Measurements from ENCODE around the gene S100P. TPM values are rescaled to one million over a fixed set of nuclear protein-coding genes. Genes with fewer than 3 reads are reported as not detected.
"Not testable (repeated sequence)": the region's sequence is repeated elsewhere in the genome, so short reads cannot be mapped to it uniquely, and the experiment has no call there.

Gene S100P
- total RNA-seq = 0.07 TPM in 1 of 2 replicates, not detected in the other

GRCh38 chr4:6693231-6694176 is at the start of gene S100P:
TSS of gene S100P (plus strand) at chr4:6693878. CDS start at chr4:6693933, 55 bp downstream.
- DNase-seq (ENCODE audit: low read depth, low spot score) = no peak

- DNase-seq (ENCODE audit: low read depth, low spot score) = no peak
These were observed 48.7 kb upstream of the S100P start for GRCh38 chr4:6644792-6645530.

GRCh38 chr4:6647169-6647568 is 46.5 kb upstream of the S100P start:
- DNase-seq (ENCODE audit: low read depth, low spot score) = no peak

GRCh38 chr4:6647582-6648230 is 46.0 kb upstream of the S100P start:
- no peak for DNase-seq (ENCODE audit: low read depth, low spot score)

GRCh38 chr4:6649216-6649615 is 44.5 kb upstream of the S100P start:
- DNase-seq (ENCODE audit: low read depth, low spot score) = no peak

- DNase-seq (ENCODE audit: low read depth, low spot score) = not testable (repeated sequence)
These were observed 39.5 kb upstream of the S100P start for GRCh38 chr4:6654211-6654610.

GRCh38 chr4:6655291-6655690 is 38.4 kb upstream of the S100P start:
- DNase-seq (ENCODE audit: low read depth, low spot score) = not testable (repeated sequence)

GRCh38 chr4:6655924-6656323 is 37.8 kb upstream of the S100P start:
- DNase-seq (ENCODE audit: low read depth, low spot score) = no peak

DNA sequence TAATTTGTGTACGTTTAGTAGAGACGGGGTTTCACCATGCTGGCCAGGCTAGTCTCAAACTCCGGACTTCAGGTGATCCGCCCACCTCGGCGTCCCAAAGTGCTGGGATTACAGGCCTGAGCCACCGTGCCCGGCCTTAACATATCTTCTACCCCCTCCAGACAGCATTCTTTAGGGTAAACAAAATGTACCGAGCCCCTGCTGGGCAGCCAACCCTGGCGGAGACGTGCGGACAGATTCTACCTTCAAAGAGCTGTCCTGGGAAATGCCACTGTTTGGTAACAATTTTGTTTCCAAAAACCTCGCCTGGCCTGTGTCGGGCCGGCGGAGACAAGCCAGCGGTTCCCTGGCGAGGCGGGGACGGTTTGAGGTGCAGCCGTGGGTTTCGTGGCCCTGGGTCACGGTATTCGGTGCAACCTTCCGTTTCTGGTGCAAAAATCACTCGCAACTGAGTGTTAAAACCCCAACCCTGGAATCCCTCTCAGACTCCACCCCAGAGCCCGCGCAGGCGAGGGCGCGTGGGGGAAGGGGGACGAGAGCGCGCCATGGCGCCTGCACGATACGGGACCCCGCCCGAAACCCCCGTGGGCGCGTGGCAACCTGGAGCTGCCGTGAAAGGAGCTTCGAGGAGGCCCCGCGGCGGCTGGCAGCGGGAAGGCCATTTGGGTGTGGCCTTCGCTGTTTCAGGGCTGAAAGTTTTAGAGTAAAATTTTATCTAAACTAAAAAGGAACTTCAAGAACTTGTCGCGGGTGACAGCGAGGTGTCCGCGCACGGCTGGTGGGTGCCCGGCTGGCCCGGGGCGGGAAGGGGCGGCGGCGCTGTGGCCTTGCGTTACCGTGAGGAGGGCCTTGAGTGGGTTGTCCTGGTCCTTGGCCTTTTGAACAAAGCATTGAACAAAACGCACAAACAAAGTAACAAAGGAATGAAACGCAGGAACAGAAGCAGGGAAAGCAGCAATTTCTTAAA is 36.2 kb upstream of the S100P start:
- no peak for DNase-seq (ENCODE audit: low read depth, low spot score)

DNA sequence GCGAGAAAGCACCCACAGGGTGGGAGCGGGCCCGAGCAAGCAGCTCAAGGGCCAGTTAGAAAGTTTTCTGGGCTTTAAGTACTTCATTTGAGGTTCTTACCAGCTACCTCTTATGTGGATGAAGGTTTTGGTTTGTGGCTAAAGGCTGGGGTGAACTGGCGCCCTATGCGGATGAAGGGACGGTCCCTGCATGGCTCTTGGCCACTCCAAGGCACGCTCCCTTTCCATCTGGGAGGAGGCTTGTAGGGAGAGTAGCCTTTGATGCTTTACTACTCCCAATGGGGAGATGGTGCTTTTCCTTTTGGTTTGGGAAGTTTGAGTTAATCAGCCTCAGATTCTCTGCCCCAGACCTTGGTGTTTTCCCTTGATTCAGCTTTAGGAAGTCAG is 35.5 kb upstream of the S100P start:
- DNase-seq (ENCODE audit: low read depth, low spot score) = no peak

DNA sequence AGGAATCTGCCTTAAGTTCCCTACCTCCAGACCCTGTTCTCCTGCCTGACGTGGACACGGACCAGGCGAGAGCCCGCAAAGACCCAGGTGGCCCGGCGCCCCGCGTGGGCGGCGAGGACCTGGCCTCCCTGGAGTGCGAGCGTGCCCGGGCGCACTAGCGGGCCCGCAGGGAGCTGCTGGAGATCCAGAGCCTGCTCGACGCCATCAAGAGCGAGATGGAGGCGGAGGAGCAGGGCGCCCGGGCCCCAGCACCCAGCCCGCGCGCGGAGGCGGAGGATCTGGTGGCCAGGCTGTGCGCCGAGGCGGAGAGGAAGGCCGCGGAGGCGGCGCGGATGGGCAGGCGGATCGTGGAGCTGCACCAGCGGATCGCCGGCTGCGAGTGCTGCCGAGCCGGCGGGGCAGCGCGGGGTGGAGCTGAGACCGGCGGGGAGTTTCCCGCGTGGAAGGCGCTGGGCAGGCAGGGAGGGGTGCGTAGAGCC is 35.0 kb upstream of the S100P start:
- DNase-seq (ENCODE audit: low read depth, low spot score) = no peak

DNA sequence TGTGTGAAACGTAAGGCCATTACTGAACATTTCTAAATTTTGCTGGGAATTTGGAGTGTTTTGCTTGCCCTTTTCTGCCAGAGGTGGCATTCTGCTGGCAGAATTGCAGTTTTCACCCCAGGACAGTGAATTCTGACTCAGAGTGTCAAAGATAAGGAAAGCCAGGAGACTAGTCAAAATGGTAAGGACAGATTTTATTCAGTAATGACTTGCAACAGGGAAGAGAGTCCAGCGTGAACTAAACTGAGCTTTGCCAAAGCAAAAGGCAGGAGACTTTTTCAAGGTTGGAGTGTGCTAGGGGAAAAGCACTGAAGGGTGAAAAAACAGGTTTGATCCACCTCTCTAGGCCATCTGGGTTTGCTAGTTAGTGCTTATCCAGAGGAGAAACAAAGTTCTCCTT is 33.8 kb upstream of the S100P start:
- no peak for DNase-seq (ENCODE audit: low read depth, low spot score)

GRCh38 chr4:6660430-6660829 is 33.2 kb upstream of the S100P start:
- DNase-seq (ENCODE audit: low read depth, low spot score) = no peak

DNA sequence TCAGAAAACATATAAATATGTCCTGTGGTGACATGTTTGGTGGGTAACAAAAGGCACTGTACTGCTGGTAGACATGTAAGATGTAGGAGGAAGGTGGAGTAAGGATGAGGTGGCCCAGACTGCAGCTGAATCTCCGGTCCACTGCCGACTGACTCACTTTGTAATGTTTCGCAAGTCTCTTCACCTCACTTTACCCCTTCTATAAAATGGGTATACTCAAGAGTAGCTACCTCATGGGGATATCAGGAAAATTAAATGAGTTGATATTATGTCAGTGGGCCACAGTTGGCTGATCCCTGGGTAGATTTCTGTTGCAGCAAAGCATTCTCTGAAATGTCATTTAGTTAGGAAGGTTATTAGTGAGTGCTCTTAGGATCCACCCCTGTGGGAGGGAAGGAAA is 31.1 kb upstream of the S100P start:
- DNase-seq (ENCODE audit: low read depth, low spot score) = no peak

- no peak for DNase-seq (ENCODE audit: low read depth, low spot score)
These were observed 29.9 kb upstream of the S100P start for GRCh38 chr4:6663596-6664393.

GRCh38 chr4:6665320-6665654 is 28.4 kb upstream of the S100P start:
- DNase-seq (ENCODE audit: low read depth, low spot score) = no peak

GRCh38 chr4:6668391-6668790 is 25.3 kb upstream of the S100P start:
- DNase-seq (ENCODE audit: low read depth, low spot score) = no peak

DNA sequence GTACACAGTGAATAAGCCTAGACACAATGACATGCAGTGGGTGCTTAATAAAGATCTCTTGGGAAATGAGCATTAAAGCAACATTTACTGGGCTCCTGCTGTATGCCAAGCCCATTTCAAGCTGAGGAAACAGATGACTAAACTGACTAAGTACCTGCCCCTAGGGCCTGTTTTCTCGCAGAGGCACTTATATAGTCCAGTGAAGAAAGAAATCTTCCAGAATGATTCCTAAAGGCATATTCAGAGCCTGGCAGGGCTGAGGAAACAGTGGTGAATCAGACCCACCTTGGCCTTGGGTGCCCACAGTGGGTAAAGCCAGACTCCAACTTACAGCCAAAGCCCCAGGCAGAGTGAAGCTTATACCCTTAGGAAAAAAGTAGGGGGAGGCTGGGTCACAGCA is 22.0 kb upstream of the S100P start:
- DNase-seq (ENCODE audit: low read depth, low spot score) = no peak

GRCh38 chr4:6672131-6672530 is 21.5 kb upstream of the S100P start:
- DNase-seq (ENCODE audit: low read depth, low spot score) = no peak
